ENCODE data around the gene CACNA1A.

Gene CACNA1A

DNA sequence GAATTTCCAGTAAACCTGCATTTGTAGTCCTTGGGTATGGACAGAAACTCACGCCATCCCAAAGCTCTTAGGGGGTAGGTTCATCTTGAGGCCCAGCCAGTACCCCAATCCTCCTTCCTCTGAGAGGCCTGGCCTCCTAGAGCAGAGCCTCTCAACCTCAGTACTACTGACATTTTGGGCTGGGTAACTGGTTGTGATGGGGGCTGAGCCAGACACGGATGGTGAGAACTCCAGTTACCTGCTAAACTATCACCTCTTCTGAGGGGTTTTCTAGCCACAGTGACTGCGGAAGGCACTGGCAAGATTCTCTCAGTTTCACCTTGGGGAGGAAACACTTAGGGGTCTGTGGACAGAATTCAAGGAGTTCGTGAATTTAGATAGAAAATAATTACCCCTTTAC, 156.2 kb downstream of the CACNA1A start:
- TF ChIP-seq, protein P1, sequence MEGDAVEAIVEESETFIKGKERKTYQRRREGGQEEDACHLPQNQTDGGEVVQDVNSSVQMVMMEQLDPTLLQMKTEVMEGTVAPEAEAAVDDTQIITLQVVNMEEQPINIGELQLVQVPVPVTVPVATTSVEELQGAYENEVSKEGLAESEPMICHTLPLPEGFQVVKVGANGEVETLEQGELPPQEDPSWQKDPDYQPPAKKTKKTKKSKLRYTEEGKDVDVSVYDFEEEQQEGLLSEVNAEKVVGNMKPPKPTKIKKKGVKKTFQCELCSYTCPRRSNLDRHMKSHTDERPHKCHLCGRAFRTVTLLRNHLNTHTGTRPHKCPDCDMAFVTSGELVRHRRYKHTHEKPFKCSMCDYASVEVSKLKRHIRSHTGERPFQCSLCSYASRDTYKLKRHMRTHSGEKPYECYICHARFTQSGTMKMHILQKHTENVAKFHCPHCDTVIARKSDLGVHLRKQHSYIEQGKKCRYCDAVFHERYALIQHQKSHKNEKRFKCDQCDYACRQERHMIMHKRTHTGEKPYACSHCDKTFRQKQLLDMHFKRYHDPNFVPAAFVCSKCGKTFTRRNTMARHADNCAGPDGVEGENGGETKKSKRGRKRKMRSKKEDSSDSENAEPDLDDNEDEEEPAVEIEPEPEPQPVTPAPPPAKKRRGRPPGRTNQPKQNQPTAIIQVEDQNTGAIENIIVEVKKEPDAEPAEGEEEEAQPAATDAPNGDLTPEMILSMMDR (IDR thresholded peaks at IDR 0.05; ENCODE audit: extremely low read depth, missing control alignments): no peak
- DNase-seq (ENCODE audit: low spot score): no peak

DNA sequence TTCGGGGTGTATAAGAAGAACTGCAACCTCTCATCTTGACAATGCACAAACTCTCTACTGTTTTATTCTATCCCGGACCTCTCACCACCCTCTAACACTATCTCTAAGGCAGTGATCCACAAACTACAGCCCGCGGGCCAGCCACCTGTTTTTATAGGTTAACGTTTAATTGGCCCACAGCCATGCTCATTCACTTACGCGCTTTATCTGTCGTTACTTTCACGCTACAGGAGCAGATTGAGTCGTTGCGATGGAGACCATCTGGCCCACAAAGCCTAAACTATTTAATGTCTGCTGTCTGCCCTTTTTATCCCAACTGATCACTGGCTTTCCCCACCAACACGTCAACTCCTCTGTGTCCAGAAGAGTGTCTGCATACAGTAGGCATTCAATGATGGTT, 158.9 kb downstream of the CACNA1A start:
- TF ChIP-seq, protein P1 (IDR thresholded peaks at IDR 0.05; ENCODE audit: extremely low read depth, missing control alignments): no peak
- no peak for DNase-seq (ENCODE audit: low spot score)

DNA sequence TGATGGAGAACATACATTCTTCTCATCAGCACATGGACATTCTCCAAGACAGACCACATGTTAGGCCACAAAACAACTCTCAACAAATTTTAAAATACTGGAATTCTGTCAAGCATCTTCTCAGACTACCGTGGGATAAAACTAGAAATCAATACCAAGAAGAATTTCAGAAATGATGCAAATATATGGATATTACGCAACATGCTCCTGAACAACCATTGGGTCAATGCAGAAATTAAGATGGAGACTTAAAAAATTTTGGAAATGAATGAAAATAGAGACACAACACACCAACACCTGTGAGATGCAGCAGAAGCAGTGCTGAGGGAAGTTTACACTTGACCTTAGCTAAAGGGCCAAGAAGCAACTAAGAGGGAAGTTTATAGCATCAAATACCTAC, 162.8 kb downstream of the CACNA1A start:
- no peak for DNase-seq (ENCODE audit: low spot score)
- TF ChIP-seq, protein P1 (IDR thresholded peaks at IDR 0.05; ENCODE audit: extremely low read depth, missing control alignments): no peak

DNA sequence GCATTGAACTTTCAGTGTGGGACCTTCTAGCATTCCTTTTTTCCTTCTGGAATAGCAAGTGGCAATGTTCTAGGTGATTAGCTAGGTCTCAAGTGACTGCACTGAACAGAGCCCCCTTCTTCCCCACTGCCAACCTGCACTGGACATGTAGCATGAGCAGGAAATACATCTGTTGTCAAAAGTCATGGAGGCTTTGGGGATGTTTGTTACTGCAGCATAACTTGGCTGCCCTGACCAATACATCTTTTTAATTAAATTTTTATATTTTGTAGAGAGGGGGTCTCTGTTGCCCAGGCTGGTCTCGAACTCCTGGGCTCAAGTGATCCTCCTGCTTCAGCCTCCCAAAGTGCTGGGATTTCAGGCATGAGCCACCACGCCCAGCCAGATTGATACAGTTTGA, 163.6 kb downstream of the CACNA1A start:
- DNase-seq (ENCODE audit: low spot score): no peak
- TF ChIP-seq, protein P1 (IDR thresholded peaks at IDR 0.05; ENCODE audit: extremely low read depth, missing control alignments): no peak

DNA sequence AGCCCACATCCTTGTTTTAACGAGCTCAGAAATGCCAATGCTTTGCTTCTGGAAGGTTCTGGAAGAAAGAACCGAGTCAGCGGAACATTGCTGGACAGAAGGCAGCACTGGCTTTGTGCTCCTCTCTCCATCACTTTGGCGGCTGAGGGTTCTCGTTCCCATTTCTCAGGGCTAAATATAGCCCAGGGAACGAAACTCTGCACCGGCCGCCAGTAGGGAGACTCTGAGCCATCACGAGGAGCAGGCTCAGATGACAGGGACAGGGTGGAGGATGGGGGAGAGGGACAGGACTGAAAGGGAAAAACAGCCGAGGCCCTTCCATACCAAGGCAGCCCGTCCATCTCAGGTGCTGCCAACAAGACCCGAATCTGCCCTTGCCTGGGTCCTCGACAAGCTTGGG, 166.4 kb downstream of the CACNA1A start:
- DNase-seq (ENCODE audit: low spot score): no peak
- TF ChIP-seq, protein P1 (IDR thresholded peaks at IDR 0.05; ENCODE audit: extremely low read depth, missing control alignments): no peak

DNA sequence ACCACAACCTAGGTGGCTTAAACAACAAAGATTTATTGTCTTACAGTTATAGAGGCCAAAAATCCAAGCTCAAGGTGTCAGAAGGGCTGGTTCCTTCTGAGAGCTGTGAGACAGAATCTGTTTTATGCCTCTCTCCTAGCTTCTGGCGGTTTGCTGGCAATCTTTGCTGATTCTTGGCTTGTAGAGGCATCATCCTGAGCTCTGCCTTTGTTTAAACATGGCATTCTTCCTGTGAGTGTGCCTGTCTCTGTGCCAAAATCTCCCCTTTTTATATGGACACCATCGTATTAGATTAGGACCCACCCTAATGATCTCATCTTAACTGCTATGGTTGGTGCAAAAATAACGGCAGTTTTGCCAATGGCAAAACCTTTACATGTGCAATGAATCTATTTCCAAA, 169.1 kb downstream of the CACNA1A start:
- no peak for DNase-seq (ENCODE audit: low spot score)
- TF ChIP-seq, protein P1 (IDR thresholded peaks at IDR 0.05; ENCODE audit: extremely low read depth, missing control alignments): no peak

DNA sequence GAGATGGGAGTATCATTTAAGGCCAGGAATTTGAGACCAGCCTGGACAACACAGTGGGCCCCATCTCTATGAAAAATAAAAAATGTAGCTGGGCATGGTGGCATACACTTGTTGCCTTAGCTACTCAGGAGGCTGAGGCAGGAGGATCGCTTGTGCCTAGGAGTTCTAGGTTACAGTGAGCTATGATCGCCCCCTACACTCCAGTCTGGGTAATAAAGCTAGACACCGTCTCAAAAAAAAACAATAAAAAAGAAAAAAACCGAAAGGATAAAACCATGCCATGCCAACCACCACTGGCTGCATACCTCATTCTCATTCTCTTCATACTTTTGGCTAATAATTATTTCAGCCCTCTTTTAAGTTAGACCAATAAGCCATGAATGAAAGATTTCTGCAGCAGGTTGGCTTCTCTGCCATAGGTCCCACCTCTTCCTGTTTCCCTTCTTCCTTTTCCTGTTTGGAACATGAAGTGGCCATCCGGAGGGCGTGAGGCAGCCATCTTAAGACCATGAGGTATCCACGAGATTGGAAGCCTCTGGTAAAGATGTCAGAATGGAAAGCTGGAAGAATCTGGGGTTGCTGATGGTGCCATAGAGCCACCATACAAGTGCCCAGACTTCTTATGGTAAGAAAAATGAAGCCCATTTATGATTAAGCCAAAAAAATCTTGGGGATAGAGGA, 171.3 kb downstream of the CACNA1A start:
- TF ChIP-seq, protein P1 (IDR thresholded peaks at IDR 0.05; ENCODE audit: extremely low read depth, missing control alignments): no peak
- DNase-seq (ENCODE audit: low spot score): no peak

Data from GM20000 (cell line).